ENCODE measurements around the gene GAS7.

Gene GAS7

DNA sequence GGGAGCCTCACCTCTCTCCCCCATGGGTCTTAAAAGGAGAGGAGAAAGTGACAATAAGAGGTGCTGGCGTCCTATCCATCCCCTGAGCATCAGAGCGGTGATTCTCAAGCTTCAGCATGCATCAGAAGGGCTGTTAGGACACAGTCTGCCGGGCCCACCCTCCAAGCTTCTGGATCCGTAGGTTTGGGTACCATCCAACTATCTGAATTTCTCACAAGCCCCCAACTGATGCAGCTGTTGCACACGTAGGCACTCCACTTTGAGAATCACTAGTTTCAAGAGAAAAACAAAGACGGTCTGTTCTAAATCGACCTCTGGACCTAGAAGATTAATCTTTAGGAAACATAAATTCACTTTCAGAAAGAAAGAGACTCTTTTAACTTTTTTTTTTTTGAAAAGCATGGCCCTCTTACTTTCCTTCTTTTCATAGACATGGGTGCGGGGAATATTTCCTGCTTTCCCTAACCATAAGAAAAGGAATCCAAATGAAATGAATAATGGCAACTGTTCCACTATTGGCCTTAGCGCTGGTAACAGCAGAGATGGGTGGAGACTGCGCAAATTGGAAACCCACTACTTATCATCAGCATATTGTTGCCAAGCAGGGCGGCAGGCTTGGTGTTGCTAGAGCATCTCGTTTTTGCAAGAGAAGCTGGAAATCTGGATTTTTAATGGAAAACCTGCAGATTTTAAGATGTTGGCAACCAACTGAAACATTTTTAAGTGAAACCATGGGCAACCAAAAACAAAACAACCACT, 144.4 kb downstream of the GAS7 start:
- DNase-seq (ENCODE audit: low spot score): no peak
- no peak for FAIRE-seq

DNA sequence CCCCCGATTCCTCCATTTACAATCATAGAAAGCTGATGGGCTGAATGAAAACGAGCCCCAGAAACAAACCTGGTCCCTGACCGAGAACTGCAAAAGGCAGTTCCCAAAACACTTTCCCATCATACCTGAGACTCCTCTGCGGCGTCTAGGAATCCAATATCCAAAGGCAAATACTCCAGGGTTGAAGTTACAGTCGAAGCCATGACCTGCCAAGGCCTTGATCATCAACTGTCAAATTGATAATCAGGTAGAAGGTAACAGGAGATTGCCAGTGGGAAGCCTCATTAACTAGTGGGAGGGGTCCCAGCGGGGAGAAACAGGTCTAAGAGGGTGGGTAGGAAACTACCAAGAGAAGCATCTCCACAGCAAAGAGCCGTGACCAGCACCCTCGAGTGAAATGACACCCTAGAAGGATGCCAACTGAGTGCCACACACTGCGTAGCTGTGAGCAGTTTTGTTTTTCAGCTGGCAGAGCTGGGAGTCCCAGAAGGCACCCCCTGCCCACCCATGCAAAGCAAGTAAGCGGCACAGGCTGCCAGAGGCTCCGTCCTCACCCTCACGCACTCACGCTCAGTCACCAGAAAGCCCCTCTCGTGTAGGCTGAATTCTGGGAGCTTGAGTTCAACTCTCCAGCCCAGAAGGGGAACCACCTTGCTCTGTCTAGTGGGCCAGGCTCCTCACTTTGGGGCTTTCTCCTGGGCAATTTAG, 146.1 kb downstream of the GAS7 start:
- DNase-seq (ENCODE audit: low spot score): no peak
- FAIRE-seq: no peak

DNA sequence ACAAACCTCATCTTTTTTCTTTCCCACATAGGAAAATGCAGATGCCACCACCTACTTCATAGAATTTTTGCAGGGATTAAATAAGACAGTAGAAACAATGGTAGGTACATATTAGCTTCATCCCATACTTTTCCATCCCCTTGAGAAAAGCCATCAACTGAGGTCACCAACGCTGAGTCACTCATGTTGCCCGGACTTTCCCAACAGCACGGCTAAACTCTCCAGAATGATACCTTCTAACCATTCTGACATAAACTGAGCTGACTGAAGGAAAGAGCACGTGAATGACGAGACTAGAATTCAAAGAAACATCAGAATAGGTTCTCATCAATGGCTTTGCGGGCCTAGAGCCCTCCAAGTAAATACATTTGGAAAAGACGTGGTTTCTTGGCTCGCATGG, 147.3 kb downstream of the GAS7 start:
- FAIRE-seq (no peak), DNase-seq (ENCODE audit: low spot score) (no peak)

DNA sequence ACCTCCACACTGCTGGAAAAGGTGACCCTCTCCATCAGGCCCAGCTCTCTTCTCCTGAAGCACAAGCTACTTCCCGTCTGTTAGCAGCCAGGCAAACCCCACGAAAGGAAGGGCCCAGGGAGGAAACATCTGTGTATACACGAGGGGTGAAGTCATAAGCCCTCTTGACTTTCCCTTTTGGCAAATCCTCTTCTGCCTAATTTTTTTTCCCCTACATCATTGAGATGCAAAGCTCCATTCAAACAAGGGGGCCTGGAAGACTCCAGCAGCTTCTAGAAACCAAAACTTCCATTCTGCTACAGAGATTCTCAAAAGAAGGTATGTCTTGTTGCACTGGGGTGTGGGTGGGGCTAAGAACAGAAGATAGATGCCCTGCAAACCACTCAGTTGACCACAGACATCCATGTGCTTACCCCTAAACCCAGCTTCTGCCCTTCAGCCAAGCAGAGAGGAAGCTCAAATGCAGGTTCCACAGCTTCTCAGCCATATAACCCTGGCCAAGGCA, 147.8 kb downstream of the GAS7 start:
- DNase-seq (ENCODE audit: low spot score) (no peak), FAIRE-seq (no peak)

DNA sequence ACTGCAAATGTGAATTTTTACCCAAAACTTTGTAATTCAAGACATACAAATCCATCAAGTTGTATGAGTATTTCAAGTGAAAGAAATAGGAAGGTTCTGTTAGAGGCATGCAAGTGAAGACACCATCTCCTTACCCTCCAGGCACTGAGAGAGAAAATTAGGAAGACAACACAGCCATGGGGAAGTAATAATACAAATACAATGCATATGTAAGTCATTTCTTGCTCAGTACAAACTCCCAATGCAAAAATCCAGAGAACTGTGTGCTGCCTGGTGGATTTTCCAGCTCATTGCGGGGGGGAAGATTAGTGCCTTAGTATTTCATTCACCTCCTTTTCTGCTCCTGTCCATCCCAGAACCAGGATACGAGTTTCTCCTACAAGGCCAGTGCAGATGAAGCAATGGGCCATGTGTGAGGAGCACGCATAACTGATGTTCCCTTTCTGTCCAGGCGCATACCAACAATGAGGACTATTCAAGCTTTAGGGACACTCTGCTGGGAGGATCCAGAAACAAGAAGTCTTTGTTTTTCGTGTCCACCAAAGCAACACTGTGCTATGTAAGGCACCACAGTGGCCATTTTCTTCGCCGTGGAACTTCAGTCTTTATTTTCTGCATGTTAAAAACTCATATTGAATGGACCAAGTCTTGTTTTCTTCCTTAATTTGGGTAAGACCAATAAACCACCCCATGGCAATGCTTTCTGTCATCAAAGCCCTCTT, 149.6 kb downstream of the GAS7 start:
- FAIRE-seq: no peak
- DNase-seq (ENCODE audit: low spot score): no peak

DNA sequence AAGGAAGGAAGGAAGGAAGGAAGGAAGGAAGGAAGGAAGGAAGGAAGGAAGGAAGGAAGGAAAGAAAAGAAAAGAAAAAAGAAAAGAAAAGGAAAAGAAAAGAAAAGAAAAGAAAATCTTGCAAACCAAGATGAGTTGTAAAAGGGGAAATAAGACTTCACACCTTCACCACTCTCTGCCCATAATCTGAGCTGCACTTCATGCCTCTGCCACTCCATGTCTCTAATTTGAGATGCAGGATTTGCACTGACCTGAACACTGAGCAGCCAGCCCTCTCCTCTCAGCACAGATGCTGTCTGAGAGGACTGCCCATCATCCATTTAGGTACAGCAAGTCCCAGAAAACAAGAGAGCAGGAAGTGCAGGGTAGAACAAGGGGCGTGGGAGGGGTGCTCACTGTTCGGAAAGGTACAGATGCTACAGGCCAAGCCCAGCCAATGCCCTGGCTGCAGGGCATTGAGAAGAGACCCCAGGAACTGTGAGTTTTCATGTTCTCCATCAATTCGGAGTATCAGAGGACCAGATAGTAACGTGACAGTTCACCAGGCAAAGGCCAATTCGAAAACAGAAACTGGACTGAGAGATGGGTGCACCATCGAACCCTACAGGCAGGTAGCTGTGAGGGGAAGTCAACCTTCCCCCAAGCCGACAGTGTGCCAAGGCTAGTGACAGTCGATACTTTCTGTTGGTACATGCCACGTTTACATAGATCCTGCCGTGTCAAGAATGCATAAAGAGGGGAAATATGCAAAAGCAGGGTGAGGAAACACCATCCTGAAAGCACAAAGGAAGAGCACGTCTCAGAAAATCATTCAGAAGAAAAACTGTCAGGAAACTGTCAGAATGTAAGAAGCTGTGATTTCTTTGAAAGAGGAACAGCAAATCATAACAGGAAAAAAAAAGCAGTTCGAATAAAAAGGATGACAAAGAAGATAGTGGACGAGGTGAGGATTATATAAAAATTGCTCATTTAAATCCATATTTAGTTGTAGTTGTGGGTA, 151.3 kb downstream of the GAS7 start:
- FAIRE-seq (no peak), DNase-seq (ENCODE audit: low spot score) (no peak)

DNA sequence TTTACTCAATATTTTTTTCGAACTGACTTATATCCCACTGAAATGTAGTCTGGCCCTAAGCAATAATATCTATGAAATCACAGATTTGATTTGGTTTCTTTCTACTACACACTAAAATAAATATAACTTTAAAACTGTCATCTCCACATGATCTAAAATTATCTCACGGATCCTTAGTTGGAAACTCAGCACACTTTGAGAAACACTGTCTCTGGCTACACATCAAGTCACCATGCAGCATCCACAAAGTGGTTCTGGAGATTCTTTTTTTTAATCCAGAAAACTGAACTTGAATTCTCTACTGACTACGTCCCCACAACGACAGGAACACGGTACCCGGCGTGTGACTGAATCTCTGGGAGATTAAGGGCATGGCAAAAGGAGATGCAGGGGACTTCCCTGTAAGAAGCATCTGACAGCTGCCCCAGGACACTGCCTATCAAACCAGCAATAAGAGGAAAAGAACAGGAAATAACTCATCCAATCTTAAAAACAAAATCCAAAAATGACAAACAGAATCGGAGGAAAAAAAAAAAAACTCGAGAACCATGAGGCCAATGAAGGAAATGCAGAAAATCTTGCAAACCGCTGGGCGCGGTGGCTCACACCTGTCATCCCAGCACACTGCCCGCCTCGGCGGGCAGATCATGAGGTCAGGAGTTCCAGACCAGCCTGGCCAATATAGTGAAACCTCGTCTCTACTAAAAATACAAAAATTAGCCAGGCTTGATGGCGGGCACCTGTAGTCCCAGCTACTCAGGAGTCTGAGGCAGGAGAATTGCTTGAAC, 152.3 kb downstream of the GAS7 start:
- no peak for DNase-seq (ENCODE audit: low spot score)
- no peak for FAIRE-seq

DNA sequence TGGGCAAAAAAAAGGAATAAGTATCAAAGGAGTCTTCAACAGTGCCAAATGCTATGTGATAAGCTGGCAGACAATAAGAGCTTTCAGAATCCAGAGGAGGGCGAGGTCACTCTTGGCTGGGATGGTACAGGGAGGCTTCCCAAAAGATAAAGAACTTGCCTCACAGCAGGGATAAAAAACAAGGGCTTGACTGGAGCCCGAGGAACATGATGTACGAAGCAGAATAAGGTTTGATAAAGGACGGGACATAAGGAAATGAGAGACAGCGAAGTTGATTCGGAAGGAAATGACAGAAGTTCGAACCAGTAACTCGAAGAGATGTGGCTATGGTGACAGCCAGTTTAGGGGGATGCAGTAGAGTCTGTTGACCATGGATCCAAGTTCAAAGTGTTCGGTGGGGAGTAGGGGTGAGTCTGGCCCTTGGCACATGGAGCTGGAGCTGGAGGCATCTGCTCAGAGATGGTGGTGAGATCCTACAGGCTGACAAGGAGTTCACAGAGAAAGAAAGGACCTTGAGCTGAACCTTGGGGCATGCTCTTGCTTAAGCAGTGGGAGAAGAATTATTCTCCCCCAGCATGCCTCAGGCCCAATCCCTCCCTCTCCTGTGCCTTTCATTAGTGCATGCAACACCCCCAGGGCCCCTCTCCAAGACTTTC, 155.7 kb downstream of the GAS7 start:
- FAIRE-seq: no peak
- DNase-seq (ENCODE audit: low spot score): no peak

DNA sequence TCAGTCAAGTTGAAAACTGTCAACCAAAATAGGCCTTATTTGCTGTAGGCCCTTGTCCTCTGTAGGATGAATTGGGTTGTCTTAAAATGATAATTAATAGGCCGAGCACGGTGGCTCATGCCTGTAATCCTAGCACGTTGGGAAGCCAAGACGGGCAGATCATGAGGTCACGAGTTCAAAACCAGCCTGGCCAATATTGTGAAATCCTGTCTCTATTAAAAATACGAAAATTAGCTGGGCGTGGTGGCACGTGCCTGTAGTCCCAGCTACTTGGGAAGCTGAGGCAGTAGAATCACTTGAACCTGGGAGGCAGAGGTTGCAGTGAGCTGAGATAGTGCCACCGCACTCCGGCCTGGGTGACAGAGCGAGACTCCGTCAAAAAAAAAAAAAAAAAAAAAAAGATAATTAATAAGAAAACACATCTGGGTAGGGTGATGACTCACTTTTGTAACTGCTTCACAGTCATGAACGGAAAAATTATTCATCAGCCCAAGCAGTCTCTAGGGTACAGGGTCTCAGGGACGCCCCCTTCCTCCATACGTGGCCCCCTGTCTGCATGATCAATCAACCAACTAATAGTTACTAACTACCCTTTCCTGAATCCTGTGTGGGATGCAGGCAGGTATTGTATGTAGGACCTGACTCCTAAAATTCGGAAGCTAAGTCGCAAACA, 156.4 kb downstream of the GAS7 start:
- FAIRE-seq: no peak
- DNase-seq (ENCODE audit: low spot score): no peak

DNA sequence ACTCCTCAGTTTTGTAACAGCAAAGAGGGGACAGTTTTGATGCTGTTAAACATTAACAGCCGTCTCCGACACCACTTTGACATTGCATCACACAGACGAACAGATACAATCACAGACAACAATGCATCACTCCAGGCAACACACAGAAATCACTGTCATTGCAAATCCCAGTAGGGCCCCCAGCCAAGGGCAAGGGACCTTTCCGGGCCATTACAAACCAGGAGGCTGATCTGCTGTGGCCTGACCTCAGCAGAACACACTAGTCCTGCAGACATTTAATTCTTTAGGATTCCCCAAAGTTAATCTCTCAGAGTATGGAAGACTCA, 157.2 kb downstream of the GAS7 start:
- FAIRE-seq (no peak), DNase-seq (ENCODE audit: low spot score) (no peak)

DNA sequence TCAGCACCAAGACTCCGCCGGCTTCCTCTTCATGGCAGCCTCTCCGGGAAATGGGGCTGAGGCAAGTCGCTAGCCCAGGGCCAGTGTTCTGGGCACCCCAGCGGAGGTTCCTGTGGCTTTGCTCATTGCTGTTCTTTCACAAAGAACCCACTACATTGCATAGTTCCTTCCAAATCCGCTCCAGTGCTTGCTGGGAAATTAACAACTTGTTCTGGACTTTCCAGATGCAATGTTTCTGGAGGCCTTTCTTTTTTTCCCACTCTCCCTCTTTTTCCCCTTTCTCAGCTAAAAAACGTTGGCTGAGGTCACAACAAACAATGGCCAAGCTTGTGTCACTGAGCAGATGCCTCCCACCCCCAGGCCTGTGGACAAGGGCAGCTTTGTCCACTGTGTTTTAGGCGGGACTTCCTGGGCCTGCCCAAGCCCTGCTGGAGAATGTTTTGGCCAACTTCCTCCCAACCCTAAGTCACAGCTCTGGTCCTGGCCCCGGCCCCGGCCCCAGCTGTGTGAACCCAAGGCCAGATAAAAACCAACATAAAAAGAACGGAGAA, 161.8 kb downstream of the GAS7 start:
- FAIRE-seq (no peak), DNase-seq (ENCODE audit: low spot score) (no peak)

DNA sequence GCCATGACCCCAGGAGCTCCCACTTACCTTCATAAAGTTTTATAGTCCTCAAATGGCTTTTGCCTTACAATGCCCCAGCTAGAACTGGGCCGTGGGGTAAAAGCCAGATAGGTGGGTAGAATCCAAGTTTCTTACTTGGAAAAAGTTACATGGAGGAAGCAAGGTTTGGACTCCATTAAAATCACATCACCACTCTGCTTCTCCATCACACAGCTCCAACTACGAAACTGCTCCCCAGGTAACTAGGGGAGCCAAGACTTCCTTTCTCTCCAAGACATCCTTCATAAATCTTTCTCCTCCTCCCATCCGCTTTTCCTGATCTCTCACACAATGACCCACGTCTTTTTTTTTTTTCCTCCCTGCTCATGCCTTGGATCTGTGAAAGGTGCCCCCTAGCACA, 162.5 kb downstream of the GAS7 start:
- FAIRE-seq (no peak), DNase-seq (ENCODE audit: low spot score) (no peak)

DNA sequence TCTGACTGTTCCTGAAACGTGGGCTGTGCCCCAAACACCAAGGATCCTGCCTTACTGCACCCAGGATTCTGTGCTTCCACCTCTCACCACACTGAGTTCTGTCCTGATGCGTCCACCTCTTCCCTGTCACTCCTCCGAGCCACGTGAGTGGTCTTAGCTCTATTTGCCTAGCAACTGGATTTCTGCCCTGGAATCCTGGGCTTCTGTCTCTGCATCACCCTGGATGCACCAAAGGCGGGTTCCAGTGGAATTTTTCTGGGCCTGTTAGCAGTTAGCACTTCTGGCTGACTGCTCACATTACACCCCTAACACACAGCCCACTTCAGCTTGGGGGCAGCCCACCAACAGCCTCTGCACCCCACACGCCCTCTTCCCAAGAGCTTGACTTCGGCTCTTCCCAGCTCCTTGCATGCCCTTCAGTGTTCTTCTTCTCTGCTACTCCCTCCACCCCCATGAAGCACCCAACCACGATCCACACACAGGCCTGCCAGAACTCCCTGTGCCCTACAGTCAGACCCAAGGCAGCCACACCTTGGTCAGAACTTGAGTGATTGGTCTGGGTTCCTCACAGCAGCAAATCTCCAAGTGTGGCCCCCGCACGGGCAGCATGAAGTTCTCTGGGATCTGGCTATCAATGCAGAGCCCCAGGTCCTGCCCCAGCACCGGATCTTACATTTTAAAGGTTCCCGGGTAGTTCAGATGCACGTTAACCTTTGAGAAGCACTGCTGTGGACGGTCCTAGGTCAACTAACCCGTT, 163.5 kb downstream of the GAS7 start:
- no peak for FAIRE-seq
- DNase-seq (ENCODE audit: low spot score): no peak

DNA sequence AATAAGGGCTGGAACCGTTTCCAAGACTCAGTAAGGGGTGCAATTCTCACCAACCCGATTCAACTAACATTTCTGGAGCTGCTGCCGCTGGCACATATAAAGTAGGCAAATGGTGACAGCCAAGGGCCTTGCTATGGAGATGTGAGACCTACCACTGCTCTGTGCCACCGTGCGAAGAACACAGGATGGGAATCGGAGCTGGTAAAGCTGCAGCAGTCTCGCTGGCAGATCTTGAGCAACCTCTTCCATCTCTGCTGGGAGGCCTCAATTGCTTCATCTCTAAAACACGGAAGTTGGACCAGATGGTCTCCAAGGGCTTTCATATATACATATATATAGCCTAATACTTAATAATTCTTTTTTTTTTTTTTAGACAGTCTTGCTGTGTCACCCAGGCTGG, 164.4 kb downstream of the GAS7 start:
- DNase-seq (ENCODE audit: low spot score) (no peak), FAIRE-seq (no peak)

DNA sequence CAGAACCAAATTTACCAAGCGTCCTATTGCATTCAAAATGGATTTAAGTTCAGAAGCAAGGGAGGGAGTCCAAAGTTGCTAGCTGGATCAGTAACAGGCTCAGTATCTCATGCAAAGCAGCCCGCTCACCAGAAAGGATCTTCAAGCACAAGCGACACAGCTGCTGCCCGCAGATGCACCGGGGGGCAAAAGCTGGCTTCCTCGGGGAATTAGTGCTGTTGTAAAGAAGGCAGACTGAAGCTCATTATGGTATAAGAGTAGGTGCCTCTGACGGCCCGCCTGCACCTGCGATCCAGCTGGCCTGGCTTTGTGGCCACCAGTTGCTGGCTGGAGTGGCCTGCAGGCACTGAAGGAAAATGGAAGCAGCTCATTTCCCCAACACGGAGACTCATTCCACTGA, 165.0 kb downstream of the GAS7 start:
- no peak for FAIRE-seq
- DNase-seq (ENCODE audit: low spot score): no peak

DNA sequence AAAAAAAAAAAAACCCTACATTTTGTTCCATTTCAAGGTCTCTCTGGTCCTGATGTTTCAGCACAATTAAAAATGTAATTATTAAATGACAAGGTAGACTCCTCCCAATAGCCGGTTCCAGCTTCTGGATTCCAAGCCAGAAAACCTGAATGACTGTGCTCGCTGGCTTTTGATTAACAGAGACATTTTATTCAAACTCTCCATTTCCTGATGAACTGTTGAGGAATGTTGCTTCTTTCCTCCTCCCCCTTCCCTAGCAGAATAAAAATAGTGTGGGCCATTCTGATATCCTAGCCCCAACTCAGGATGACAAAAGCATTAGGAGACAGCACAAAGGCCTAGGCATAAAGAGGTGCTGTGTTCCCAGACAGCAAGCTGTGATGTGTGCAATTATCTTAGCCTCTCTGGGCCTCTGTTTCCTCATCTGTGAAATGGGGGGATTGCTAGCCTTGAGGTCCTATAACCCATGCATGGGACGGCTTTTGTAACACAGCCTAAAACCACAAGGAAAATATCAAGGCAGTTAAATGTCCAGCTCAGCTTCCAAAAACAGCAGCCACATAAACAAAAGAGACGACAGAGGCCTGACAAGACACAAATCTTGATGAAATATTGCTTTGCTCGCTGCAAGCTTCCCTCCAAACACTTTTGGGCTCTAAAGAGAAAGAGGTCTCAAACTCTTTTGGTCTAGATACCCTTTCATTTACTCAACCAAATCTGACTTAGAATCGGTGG, 166.1 kb downstream of the GAS7 start:
- FAIRE-seq (no peak), DNase-seq (ENCODE audit: low spot score) (peak; percentile 6)

DNA sequence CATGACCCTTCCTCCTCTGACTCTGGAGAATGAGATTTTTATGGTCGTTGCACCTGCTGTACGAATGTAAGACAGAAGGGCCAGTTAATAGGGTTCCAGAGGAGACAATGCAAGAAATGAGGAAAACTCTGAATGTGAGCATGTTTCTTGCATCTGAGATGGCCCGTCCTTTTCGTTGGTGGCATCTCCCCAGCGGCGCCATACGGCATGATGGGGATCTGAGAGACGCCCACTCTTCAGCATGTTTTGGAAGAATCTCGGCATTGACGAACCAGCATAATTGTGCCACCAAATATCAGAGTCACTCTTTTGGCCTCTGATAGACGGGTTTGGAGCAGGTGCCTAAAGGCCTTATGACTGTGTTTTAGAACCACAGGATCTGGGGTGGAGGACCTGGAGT, 166.8 kb downstream of the GAS7 start:
- DNase-seq (ENCODE audit: low spot score): no peak
- no peak for FAIRE-seq

DNA sequence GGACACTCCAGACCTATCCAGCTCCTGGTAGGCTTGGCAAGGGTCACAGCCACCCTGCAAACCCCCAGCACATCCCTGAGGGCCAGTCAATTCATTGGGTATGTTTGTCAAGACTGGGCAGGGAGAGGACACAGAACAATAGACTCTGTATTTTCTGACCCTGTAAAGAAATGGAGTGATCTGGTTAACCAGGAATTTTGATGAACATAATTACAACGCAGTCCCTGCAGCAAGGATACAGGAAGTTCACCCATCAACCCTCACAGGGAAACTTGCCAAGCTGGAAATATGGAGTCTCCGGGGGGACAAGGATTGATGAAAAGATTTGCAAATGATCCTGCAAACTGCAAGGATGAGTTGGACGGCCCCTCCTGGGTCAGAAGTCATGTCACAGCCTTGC, 167.3 kb downstream of the GAS7 start:
- FAIRE-seq (no peak), DNase-seq (ENCODE audit: low spot score) (no peak)

Data from RCC 7860 (cell line).